ENCODE results near the gene PLXNA2.

PLXNA2 gene

GRCh38 chr1:208206092-208206698 lies 38.0 kb downstream of the PLXNA2 start:
- no peak for DNase-seq (ENCODE audit: low read depth, low spot score)
- CTCF ChIA-PET: interaction anchor here (0.6 to 34.8 kb wide), 8 partner anchors 9 to 184 kb away, joined by 3 to 469 read pairs (median 4); partner anchors contain the start of gene PLXNA2
- POLR2A ChIA-PET: no interaction called here
- no peak overlapping the region for H3K4me3 ChIP-seq (ENCODE audit: low read depth, low read length)
- TF ChIP-seq CTCF (IDR thresholded peaks at IDR 0.05; ENCODE audit: insufficient read depth, low read length, missing control alignments): no peak

GRCh38 chr1:208205216-208206013 lies 38.8 kb downstream of the PLXNA2 start:
- ChIA-PET CTCF (interaction anchor here (0.6 to 34.8 kb wide), 9 partner anchors 10 to 183 kb away, joined by 3 to 469 read pairs (median 4); partner anchors contain the start of gene PLXNA2), POLR2A (no interaction called here)
- H3K4me3 ChIP-seq (ENCODE audit: low read depth, low read length): no peak overlapping the region
- no peak for DNase-seq (ENCODE audit: low read depth, low spot score)
- no peak for TF ChIP-seq CTCF (IDR thresholded peaks at IDR 0.05; ENCODE audit: insufficient read depth, low read length, missing control alignments)

DNA sequence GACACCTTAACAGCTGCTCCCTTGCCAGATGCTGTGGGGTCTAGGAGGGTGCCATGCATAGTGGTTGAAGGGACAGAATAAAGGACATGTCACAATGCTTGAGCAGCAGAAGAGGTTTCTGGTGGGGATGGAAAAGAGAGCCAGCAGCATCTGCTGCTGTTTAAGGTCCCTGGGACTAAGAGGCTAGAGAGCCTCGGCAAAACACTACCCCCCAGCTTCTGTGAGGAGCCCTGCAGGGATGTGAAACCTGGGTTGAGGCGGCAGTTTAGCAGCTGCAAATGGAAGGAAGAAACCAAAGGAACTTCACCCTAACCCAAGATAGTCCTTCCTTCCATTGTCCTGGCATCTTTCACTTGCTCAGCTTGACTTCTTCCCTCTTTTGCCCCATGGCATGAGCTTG lies 39.4 kb downstream of the PLXNA2 start:
- no peak for TF ChIP-seq CTCF (IDR thresholded peaks at IDR 0.05; ENCODE audit: insufficient read depth, low read length, missing control alignments)
- H3K4me3 ChIP-seq (ENCODE audit: low read depth, low read length): no peak overlapping the region
- DNase-seq (ENCODE audit: low read depth, low spot score): no peak
- ChIA-PET POLR2A (no interaction called here), CTCF (interaction anchor here (0.8 to 4.0 kb wide), 2 partner anchors 11 to 182 kb away, joined by 3 to 15 read pairs; no protein-coding TSS in a partner anchor)

DNA sequence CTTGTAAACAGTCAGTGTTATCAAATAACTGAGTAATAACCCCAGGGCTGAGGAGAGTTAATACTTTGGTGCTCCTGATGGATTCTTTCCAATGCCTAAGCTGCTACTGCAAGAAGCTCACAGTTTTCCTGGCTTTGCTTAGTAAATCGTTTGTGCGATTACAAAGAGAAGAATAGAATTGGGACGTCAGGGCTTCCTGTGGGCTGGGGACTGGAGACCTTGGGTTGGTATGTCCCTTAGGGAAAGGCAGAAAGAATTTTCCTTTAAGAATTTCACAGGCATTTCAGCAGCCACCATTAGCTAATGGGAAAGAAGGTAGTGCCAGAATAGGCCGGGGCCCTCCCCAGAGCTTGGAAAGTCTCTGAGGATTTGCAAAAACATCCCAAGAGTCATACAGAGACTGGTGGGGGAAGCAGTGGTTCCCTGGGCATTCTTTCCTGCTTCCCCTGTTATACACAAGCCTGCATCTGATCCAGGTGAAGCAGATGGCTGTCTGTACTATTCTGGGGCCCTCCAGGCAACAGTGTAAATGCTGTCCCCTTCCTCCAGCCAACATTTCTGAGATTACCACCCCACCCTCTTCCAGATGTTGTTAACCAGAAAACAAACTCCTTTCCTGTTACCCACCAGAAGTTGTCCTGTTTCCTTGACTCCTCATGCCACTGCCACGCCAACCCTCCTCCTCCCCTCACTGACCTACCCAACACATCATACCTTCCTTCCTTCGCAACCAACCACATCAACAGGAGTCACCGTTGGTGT lies 40.2 kb downstream of the PLXNA2 start:
- H3K4me3 ChIP-seq (ENCODE audit: low read depth, low read length): no peak overlapping the region
- no peak for TF ChIP-seq CTCF (IDR thresholded peaks at IDR 0.05; ENCODE audit: insufficient read depth, low read length, missing control alignments)
- POLR2A ChIA-PET: interaction anchor here (1.2 to 1.4 kb wide), 2 partner anchors 18 to 19 kb away, joined by 3 to 5 read pairs; no protein-coding TSS in a partner anchor
- CTCF ChIA-PET: interaction anchor here (0.8 to 4.0 kb wide), 8 partner anchors 9 to 318 kb away, joined by 3 to 15 read pairs (median 6); partner anchors contain the start of gene PLXNA2
- DNase-seq (ENCODE audit: low read depth, low spot score): no peak

DNA sequence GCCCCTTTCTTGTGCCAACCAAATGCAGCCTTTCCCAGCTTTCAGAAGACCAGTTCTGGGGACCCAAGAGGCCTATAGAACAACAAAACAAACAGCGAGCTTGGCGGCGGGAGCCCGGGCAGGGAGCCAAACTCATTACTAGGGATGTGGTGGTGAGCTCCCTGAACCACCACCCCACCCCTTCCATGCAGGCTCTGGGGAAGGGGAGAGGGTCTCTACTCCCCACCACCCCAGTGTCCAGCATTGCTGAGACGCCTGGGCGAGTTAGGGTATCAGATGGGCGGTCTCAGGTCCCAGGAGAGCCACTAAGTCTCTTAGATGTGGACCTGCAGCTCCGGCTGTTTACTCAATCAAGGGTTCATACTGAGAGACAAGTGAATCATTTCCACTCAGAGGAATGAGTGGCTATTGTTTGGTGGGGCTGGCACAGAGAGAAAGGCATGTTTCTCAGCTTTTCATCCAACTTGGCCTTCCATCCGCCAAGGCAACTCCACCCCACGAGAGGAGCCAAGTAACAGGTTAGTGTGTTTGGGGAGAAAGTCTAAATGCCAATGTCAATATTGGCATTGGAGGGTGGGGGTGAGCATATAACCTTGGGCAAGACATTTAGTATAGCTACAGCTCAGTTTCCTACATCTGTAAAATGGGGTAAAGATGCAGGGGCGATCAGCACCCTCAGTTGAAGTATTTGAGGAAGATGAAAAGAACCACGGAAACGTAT lies 40.9 kb downstream of the PLXNA2 start:
- no peak for DNase-seq (ENCODE audit: low read depth, low spot score)
- POLR2A ChIA-PET: interaction anchor here (1.2 to 1.4 kb wide), 2 partner anchors 18 to 19 kb away, joined by 3 to 5 read pairs; no protein-coding TSS in a partner anchor
- CTCF ChIA-PET: interaction anchor here (0.8 to 2.4 kb wide), 11 partner anchors 10 to 318 kb away, joined by 3 to 15 read pairs (median 3); partner anchors contain the start of gene PLXNA2
- no peak for TF ChIP-seq CTCF (IDR thresholded peaks at IDR 0.05; ENCODE audit: insufficient read depth, low read length, missing control alignments)
- no peak overlapping the region for H3K4me3 ChIP-seq (ENCODE audit: low read depth, low read length)
